BE2C (cell line): ENCODE measurements around the gene TRAF5.
A peak's percentile ranks its signal among the peaks of the same experiment; 100 is the strongest.

Experiments
- DNase-seq: peaks from one replicate; pipeline ENCODE4 v3.0.0-alpha.2; 2020
- H3K27me3 ChIP-seq: fragments of 250-450 bp; sonication (Bioruptor Pico); 2 replicates; pipeline ENCODE4 v1.5.1; 2020; ENCODE audit warnings: mild to moderate bottlenecking
- H3K36me3 ChIP-seq: fragments of 250-450 bp; sonication (Bioruptor Pico); 2 replicates; pipeline ENCODE4 v1.5.1; 2020; ENCODE audit warnings: mild to moderate bottlenecking
- H3K4me1 ChIP-seq: fragments of 250-450 bp; sonication (Bioruptor Pico); 2 replicates; pipeline ENCODE4 v1.5.1; 2020
- H3K4me3 ChIP-seq: 2 replicates; pipeline ENCODE4 v1.5.1; 2011; ENCODE audit warnings: low read depth, low read length
- H3K9me3 ChIP-seq: fragments of 250-450 bp; sonication (Bioruptor Pico); 2 replicates; pipeline ENCODE4 v1.5.1; 2020
- TF ChIP-seq, protein P1 (sequence below): IDR thresholded peaks from 2 replicates; pipeline ENCODE4 v1.5.1; 2012; ENCODE audit warnings: mild to moderate bottlenecking, low read depth, low read length

Gene TRAF5

DNA sequence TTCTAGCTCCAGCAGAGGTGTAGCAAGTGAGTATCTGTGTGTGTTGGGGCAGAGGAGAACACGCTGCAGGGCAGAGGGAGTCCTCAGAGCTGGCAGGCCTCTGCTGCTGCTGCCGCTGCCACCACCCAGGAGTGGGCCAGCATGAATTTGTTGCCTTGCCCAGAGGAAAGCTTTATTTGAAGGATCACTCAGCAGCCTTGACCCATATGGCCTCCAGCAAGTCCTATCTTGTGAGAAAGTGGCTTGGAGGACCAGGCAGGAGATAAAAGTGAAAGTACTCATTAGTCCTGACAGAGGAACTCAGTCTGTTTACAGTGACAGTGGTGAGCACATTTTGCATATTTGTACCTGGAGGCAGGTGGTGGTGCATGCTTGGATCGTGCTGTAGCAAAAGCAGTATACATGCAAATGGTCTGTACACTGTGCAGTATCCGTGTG lies 3.1 kb downstream of the TRAF5 start:
- no peak for DNase-seq
- Histone ChIP-seq H3K4me3 (no peak overlapping the region), H3K36me3 (no peaks in the 10 kb centered on the region), H3K27me3 (no peaks in the 10 kb centered on the region), H3K4me1 (peaks cover 18% of the 10 kb centered on the region), H3K9me3 (no peaks in the 10 kb centered on the region)
- TF ChIP-seq, protein P1, sequence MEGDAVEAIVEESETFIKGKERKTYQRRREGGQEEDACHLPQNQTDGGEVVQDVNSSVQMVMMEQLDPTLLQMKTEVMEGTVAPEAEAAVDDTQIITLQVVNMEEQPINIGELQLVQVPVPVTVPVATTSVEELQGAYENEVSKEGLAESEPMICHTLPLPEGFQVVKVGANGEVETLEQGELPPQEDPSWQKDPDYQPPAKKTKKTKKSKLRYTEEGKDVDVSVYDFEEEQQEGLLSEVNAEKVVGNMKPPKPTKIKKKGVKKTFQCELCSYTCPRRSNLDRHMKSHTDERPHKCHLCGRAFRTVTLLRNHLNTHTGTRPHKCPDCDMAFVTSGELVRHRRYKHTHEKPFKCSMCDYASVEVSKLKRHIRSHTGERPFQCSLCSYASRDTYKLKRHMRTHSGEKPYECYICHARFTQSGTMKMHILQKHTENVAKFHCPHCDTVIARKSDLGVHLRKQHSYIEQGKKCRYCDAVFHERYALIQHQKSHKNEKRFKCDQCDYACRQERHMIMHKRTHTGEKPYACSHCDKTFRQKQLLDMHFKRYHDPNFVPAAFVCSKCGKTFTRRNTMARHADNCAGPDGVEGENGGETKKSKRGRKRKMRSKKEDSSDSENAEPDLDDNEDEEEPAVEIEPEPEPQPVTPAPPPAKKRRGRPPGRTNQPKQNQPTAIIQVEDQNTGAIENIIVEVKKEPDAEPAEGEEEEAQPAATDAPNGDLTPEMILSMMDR = no peak

DNA sequence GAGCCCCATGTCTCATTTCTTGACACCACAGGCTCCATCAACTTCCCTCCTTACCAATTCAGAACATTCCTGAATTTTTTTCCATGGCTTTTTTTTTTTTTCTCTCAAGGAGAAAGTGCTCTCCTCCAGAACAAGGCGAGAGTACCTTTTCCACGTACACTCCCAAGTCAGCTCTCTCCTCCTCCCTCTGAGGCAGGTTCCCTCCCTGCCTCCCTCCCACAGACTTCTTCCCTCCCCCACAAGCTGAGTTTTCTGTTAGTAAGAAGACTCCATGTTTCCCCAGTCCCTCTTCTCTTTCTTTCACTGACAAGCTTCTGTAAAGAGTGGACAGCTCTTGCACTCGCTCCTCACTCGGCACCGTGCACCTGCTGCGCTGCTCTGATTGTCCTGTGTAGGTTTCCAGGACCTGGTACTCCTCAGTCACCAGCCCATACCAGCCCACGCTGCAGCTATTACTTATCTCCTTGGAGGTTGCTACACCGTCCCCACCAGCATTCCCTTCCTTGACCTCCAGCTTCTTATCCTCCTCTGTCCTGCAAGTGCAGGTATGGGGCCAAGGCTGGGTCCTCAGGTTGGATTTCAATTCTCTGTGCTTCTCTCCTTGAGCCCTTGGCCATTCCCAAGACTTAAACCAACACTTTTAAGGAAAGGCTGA lies 3.8 kb downstream of the TRAF5 start:
- Histone ChIP-seq H3K9me3 (no peaks in the 10 kb centered on the region), H3K4me1 (peaks cover 18% of the 10 kb centered on the region), H3K4me3 (no peak overlapping the region), H3K36me3 (no peaks in the 10 kb centered on the region), H3K27me3 (no peaks in the 10 kb centered on the region)
- TF ChIP-seq, protein P1 = no peak
- no peak for DNase-seq

GRCh38 chr1:211331011-211331709 lies 4.5 kb downstream of the TRAF5 start:
- Histone ChIP-seq H3K4me1 (peaks cover 18% of the 10 kb centered on the region), H3K27me3 (no peaks in the 10 kb centered on the region), H3K4me3 (no peak overlapping the region), H3K36me3 (no peaks in the 10 kb centered on the region), H3K9me3 (no peaks in the 10 kb centered on the region)
- no peak for DNase-seq
- TF ChIP-seq, protein P1 = no peak

DNA sequence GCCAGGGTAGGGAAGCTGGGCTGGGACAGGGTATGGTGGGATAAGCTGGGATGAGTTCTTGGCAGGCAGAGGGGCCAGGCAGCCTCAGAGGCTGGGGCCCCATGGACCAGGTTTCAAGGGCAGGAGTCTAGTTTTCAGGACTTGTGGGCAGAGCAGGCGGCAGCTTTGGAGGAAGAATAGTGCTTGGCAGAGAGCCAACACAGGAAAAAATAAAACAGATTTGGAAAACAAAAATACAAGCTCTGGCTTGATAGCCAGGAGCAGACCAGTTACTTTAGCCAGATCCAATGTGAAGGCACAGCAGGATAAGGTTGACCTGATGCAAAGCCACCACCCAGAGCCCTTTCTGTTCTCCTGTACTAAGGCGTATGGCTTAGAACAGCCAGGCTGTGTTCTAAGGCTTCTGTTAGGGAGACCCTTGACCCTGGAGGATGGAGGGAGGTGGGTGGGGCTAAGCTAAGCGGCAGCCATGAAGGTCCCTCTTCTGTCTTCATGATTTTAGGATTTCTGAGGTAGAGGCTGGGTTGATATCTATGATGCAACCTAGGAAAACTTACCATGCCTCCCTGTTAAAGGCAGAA lies 5.5 kb downstream of the TRAF5 start:
- Histone ChIP-seq H3K4me1 (peaks cover 18% of the 10 kb centered on the region), H3K9me3 (no peaks in the 10 kb centered on the region), H3K36me3 (no peaks in the 10 kb centered on the region), H3K27me3 (no peaks in the 10 kb centered on the region), H3K4me3 (no peak overlapping the region)
- peak; percentile 50 for DNase-seq
- TF ChIP-seq, protein P1 = no peak

DNA sequence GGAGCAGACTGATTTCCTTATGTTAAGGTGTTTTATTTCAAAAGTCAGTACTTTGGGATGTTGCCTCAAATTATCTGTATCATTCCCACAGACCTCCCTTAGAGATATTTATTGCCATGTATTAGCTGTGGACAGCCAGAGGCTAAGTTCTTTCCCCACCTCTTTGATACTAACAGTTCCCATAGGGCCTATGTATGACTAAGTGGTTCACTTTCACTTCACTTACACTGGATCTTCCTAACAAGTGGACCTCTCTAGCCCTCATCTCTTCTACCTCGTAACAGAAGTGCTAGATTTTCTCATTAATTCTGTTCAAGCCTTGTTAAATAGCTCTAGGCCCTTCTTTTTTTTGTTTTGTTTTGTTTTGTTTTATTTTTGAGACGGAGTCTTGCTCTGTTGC lies 6.2 kb downstream of the TRAF5 start:
- Histone ChIP-seq H3K4me1 (peaks cover 18% of the 10 kb centered on the region), H3K9me3 (no peaks in the 10 kb centered on the region), H3K4me3 (no peak overlapping the region), H3K36me3 (no peaks in the 10 kb centered on the region), H3K27me3 (no peaks in the 10 kb centered on the region)
- TF ChIP-seq, protein P1 = no peak
- DNase-seq = no peak

DNA sequence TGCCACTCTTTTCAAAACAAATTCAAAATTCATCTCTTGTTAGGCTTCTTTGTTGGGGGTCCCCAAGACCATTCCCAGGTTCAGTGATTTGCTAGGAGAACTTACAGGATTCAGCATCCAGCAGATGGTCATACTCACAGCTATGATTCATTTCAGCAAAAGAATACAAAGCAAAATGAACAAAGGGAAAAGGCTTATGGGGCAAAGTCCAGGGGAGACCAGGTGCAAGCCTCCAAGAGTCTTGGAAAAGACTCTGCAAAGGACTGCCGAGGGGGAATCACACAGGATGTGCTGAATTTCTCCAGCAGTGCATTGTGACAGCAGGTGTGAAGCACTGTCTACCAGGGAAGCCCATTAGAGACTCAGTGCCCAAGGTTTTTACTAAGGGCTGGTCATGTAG lies 7.3 kb downstream of the TRAF5 start:
- H3K27me3 ChIP-seq = no peaks in the 10 kb centered on the region
- H3K9me3 ChIP-seq = no peaks in the 10 kb centered on the region
- no peak overlapping the region for H3K4me3 ChIP-seq
- no peaks in the 10 kb centered on the region for H3K36me3 ChIP-seq
- DNase-seq = no peak
- TF ChIP-seq, protein P1 = no peak
- peaks cover 15% of the 10 kb centered on the region for H3K4me1 ChIP-seq
